Neutrophil (primary cell): ENCODE results near the gene LTC4S.

ENCODE experiments used
- H3K27ac ChIP-seq: fragments of 200-600 bp; sonication (generic); 2 replicates; pipeline ENCODE4 v1.5.1; 2016; ENCODE audit warnings: mild to moderate bottlenecking, moderate library complexity
- H3K27me3 ChIP-seq: fragments of 200-600 bp; sonication (generic); 2 replicates; pipeline ENCODE4 v1.6.0; 2016; ENCODE audit warnings: mild to moderate bottlenecking
- H3K36me3 ChIP-seq: fragments of 200-600 bp; sonication (generic); 2 replicates; pipeline ENCODE4 v1.5.1; 2017
- H3K4me1 ChIP-seq, 2 experiments: fragments of 200-600 bp in 1 of 2; sonication (generic) in 1 of 2; 1 replicate in 1 of 2; 2 replicates in 1 of 2; pipeline versions ENCODE4 v1.5.1 to v1.6.1; 2013 to 2016; ENCODE audit warnings: low read depth in 1 of 2, low read length in 1 of 2, mild to moderate bottlenecking in 1 of 2, moderate library complexity in 1 of 2; ENCODE audit not compliant: control insufficient read depth in 1 of 2, insufficient read depth in 1 of 2
- H3K4me3 ChIP-seq, 2 experiments: fragments of 200-600 bp in 1 of 2; sonication (generic) in 1 of 2; 1 replicate in 1 of 2; 2 replicates in 1 of 2; pipeline ENCODE4 v1.5.1; 2013 to 2016; ENCODE audit warnings: low read depth in 1 of 2, low read length in 1 of 2, mild to moderate bottlenecking in 1 of 2, moderate library complexity in 1 of 2
- H3K9me3 ChIP-seq: fragments of 200-600 bp; sonication (generic); 2 replicates; pipeline ENCODE4 v1.5.1; 2016
- TF ChIP-seq, protein P1 (sequence below): fragments of 200-600 bp; sonication (generic); IDR thresholded peaks from 2 replicates; pipeline ENCODE4 v1.5.1; 2016; ENCODE audit warnings: antibody characterized with exemption

LTC4S gene

DNA sequence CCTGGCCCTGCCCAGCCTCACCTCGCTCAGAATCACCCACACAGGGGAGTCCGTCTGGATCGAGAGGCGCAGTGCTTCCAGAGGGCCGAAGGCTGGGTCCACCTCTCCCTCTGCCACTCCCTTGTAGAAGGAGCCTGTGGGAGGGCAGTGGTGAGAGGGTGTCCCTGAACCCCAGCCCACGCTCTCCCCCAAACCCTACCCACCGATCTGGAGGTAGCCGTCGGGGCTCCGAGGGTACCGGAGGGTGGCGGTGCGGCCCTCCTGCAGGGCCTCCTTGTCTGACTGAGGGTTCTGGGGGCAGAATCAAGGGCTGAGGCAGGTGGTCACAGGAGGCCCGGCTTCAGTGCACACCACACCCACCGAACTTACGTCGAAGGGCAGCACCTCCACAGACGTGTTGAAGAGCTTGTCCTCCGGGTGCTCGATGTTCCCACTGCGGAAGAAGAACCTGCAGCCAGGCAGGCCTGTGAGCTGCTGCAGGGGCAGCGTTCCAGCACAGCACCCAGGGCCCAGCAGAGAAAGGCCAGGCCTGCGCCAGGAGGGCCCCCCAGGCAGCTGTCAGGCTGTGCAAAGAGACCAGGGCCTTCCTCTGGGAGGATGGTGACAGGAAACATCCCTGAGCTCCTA is 4.5 kb downstream of the LTC4S start:
- Histone ChIP-seq H3K27ac (no peak overlapping the region), H3K4me3 (no peak overlapping the region), H3K9me3 (no peaks in the 10 kb centered on the region), H3K27me3 (no peaks in the 10 kb centered on the region), H3K36me3 (peaks cover 42% of the 10 kb centered on the region), H3K4me1 (peaks cover 49 to 59% of the 10 kb centered on the region in 2 experiments)
- TF ChIP-seq, protein P1, sequence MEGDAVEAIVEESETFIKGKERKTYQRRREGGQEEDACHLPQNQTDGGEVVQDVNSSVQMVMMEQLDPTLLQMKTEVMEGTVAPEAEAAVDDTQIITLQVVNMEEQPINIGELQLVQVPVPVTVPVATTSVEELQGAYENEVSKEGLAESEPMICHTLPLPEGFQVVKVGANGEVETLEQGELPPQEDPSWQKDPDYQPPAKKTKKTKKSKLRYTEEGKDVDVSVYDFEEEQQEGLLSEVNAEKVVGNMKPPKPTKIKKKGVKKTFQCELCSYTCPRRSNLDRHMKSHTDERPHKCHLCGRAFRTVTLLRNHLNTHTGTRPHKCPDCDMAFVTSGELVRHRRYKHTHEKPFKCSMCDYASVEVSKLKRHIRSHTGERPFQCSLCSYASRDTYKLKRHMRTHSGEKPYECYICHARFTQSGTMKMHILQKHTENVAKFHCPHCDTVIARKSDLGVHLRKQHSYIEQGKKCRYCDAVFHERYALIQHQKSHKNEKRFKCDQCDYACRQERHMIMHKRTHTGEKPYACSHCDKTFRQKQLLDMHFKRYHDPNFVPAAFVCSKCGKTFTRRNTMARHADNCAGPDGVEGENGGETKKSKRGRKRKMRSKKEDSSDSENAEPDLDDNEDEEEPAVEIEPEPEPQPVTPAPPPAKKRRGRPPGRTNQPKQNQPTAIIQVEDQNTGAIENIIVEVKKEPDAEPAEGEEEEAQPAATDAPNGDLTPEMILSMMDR: no peak

DNA sequence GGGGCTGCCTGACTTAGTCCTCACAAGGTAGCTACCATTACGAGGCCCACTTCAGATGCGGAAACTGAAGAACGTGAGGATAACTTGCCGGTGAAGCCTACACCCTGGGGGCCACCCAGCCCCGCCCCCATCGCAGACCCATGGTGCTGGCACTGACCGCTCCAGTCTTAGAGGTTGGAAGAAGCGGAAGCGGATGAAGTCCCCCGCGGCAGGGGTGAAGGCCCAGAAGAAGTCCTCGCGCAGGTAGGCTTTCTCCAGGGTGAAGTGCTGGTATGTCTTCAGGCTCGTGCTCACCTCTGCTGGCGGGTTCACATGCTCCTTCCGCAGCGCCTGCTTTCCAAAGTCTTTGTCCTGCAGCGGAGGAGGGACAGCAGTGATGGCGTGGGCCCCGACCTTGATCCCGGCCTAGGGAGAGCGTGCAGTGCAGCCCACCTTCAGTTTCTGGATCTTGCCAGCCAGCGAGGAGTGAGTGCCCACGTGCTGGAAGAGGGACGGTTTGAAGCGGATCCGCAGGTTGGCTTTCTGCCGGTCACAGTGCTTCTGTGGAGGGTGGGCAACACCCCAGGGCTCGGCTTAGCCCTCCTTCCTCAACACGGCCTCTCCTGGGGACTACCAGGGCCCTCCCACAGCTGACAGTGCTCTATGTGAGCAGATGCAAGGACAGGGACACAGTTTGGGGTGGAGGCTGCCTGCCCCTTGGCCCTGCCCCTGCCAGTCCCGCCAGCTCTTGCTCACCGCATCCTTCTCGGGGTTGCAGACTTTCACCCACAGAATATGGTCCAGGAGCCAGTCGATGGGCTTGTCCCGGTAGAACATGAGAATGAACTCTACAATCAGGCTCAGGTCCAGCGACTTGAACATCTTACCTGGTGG is 5.2 kb downstream of the LTC4S start:
- H3K36me3 ChIP-seq: peaks cover 42% of the 10 kb centered on the region
- H3K27me3 ChIP-seq: no peaks in the 10 kb centered on the region
- no peaks in the 10 kb centered on the region for H3K9me3 ChIP-seq
- peaks cover 49 to 59% of the 10 kb centered on the region in 2 experiments for H3K4me1 ChIP-seq
- H3K27ac ChIP-seq: no peak overlapping the region
- no peak overlapping the region for H3K4me3 ChIP-seq
- TF ChIP-seq, protein P1: no peak

DNA sequence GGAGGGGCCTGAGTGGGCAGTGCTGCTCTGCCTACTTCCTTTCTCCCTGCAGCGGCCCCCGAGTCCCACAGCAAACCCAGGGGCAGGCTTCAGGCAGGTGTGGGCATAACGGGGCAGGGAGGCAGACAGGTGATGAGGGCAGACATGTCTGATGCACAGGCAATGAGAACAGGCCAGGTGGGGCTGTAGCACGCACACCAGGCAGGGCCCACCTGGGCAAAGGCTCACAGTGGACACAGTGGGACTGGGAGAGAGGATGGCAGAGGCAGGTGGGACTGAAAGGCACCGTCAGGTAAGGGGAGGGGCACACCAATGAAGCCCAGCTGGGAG is 5.8 kb downstream of the LTC4S start:
- Histone ChIP-seq H3K4me1 (peaks cover 49 to 59% of the 10 kb centered on the region in 2 experiments), H3K4me3 (no peak overlapping the region), H3K36me3 (peaks cover 42% of the 10 kb centered on the region), H3K9me3 (no peaks in the 10 kb centered on the region), H3K27ac (no peak overlapping the region), H3K27me3 (no peaks in the 10 kb centered on the region)
- TF ChIP-seq, protein P1: no peak

DNA sequence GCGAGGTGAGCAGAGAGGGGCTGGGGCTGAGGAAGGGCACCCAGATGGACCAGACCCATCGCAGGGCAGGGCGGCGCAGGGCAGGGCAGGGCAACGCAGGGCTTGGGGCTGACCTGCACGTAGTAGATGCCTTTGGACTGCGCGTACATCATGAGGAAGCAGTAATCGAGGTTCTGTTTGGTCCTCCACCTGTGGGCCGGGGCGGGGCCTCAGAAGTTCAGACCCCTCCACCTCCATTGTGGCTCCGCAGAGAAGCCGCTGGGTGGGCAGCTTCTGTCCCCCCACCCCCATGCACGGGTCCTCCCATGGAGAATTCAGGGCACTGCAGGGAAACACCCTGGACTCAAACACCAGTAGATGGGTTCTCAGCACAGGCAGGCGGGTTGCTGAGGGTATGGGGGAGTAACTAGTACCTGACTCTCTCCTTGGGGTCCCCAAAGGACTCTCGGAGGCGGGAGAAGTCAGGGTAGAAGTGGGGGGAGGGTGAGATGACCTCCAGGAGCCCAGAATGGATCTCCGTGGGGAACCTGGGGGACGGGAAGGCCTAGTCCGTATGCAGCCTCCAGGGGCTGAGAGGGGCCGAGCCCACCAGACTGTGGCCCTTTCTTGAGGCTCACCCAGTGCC is 6.4 kb downstream of the LTC4S start:
- Histone ChIP-seq H3K27me3 (no peaks in the 10 kb centered on the region), H3K36me3 (peaks cover 42% of the 10 kb centered on the region), H3K4me3 (no peak overlapping the region), H3K27ac (no peak overlapping the region), H3K9me3 (no peaks in the 10 kb centered on the region), H3K4me1 (peaks cover 49 to 59% of the 10 kb centered on the region in 2 experiments)
- TF ChIP-seq, protein P1: no peak

DNA sequence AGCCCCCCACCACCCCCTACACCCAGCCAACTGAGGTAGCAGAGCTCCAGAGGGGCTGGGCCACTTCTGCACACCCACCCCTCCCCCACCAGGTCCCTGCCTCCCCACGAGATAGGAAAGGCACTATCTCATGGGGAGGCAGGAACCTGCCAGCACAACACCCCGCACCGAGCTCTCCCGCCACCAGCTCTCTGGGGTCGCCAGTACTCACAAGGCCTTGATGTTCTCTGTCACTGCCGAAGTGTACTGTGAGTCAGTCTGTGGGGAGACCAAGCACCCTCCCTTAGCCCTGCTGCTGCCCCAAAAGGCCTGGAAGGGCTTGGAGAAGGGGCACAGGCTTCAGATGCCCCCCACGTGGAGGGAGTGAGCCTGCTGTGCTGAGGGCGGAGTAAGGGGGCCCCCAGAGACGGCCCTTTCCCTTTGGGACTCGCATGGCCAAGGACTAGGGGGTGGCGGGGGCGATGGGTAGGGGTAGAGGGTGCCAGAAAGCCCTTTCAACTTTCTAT is 7.0 kb downstream of the LTC4S start:
- no peak overlapping the region for H3K4me3 ChIP-seq
- TF ChIP-seq, protein P1: no peak
- H3K27ac ChIP-seq: no peak overlapping the region
- no peaks in the 10 kb centered on the region for H3K27me3 ChIP-seq
- peaks cover 42% of the 10 kb centered on the region for H3K36me3 ChIP-seq
- no peaks in the 10 kb centered on the region for H3K9me3 ChIP-seq
- H3K4me1 ChIP-seq: peaks cover 48 to 59% of the 10 kb centered on the region in 2 experiments
